Right lobe of liver (tissue), 4 donors: ENCODE data around the gene SPATS2.

Experiments
- POLR2A ChIP-seq: fragments of 450-650 bp; IDR thresholded peaks from one replicate; pipeline ENCODE4 v1.6.1; 2017; ENCODE audit warnings: antibody characterized with exemption, mild to moderate bottlenecking
- TF ChIP-seq, protein P1 (sequence below), 4 donors: fragments of 200-600 bp in 3 of 4; fragments of 450-650 bp in 1 of 4; IDR thresholded peaks; one replicate each; pipeline versions ENCODE4 v1.5.1 to v1.8.0; 2016 to 2022; ENCODE audit warnings: antibody characterized with exemption in 4 of 4, mild to moderate bottlenecking in 2 of 4
- donor health status: DM: no; HTN: no; CAD: no.
- donor health status: DM: no; HTN: no; CAD: no.
- donor health status: DM: no; HTN: yes; CAD: no.

DNA sequence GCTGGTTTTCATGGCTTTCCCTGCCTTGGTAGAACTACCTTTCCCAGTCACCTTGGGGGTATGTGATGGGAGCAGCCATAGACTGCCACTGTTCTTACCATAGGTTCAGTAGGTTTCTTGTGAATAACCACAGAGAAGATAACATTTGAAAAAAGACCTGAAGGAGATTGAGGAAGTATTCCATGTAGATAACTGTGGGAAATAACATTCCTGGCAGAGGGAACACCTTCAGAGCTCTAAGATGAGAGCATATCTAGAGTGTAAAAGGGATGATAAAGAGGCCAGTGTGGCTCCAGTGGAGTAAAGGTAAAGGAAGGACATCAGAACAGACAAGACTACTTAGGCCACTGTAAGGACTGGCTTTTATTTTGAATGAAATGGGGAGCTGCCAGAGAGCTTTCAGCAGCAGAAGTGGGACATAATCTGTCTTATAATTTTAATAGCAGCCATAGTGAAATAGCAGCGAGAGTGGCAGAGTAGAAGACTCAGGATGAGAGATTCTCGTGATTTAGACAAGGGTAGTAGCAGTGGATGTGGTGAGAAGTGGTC is 88.9 kb downstream of the SPATS2 start:
- TF ChIP-seq, protein P1, sequence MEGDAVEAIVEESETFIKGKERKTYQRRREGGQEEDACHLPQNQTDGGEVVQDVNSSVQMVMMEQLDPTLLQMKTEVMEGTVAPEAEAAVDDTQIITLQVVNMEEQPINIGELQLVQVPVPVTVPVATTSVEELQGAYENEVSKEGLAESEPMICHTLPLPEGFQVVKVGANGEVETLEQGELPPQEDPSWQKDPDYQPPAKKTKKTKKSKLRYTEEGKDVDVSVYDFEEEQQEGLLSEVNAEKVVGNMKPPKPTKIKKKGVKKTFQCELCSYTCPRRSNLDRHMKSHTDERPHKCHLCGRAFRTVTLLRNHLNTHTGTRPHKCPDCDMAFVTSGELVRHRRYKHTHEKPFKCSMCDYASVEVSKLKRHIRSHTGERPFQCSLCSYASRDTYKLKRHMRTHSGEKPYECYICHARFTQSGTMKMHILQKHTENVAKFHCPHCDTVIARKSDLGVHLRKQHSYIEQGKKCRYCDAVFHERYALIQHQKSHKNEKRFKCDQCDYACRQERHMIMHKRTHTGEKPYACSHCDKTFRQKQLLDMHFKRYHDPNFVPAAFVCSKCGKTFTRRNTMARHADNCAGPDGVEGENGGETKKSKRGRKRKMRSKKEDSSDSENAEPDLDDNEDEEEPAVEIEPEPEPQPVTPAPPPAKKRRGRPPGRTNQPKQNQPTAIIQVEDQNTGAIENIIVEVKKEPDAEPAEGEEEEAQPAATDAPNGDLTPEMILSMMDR (IDR thresholded peaks at IDR 0.05), result no peak
- TF ChIP-seq POLR2A, result no peak
